GM21825 (cell line): ENCODE results near the gene MAU2.

Experiments
- ATAC-seq: cut with Tn5 transposase; IDR thresholded peaks from one replicate; pipeline ENCODE4 v1.9.1; 2021; ENCODE audit warnings: mild to moderate bottlenecking, moderate library complexity; ENCODE audit not compliant: unreplicated experiment

Gene MAU2

GRCh38 chr19:19305066-19305465 lies 15.6 kb upstream of the MAU2 start:
- ATAC-seq: no peak

GRCh38 chr19:19305696-19306095 lies 14.9 kb upstream of the MAU2 start:
- ATAC-seq: no peak

GRCh38 chr19:19306191-19306590 lies 14.4 kb upstream of the MAU2 start:
- ATAC-seq: no peak

DNA sequence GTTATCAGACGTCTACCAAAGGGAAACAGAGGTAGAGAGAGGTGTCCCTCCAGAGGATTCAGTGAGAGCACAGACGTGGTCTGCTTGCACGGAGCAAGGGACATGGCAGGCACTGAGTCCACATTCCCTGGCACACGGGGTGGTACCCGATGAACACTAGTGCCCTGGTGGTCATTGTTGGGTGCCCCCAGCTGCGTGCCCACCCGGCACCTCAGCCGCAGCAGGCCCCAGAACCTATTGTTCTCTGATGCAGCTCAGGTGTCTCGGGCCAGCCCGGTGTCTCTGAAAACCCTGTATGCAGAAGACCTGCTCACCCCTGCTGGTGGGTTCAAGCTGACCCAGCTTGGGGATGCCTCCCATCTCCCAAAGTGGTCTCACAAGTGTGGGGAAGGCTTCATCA lies 12.3 kb upstream of the MAU2 start:
- no peak for ATAC-seq

DNA sequence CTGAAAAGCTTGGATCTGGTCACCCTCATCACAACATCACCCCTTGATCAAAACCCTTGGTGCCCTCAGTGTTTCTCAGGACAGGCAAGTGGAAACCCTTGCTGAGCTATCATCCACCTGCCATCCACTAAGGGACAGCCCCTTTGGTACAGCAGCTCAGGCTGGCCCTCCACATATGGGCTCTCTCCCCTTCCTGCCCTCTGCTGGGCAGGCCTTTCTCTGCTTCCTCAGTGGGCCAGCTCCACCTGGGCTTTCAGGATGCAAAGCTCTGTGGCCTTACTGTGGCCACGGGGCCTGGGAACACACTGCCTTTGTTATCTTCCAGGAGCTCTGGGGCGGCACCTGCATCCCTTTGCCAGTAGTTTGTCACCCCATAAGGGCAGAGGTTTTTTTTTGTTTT lies 5.2 kb upstream of the MAU2 start:
- no peak for ATAC-seq

DNA sequence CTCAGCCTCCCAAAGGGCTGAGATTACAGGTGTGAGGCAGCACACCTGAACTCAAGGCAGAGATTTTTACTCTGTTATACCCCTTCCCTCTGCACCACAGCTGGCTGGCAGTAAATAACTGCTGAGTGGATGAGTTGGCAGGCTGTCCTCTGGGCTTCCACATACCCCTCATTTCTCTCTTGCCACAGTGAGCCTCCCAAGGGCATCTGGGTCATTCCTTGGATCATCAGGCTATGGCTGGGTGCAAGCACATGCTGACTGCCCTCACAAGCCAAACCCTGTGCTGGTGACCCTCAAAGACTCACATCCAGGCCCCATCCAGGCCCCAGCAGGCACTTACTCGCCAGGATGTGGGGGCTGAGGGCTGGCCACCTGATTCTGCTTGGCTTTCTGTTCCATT lies 4.5 kb upstream of the MAU2 start:
- no peak for ATAC-seq

DNA sequence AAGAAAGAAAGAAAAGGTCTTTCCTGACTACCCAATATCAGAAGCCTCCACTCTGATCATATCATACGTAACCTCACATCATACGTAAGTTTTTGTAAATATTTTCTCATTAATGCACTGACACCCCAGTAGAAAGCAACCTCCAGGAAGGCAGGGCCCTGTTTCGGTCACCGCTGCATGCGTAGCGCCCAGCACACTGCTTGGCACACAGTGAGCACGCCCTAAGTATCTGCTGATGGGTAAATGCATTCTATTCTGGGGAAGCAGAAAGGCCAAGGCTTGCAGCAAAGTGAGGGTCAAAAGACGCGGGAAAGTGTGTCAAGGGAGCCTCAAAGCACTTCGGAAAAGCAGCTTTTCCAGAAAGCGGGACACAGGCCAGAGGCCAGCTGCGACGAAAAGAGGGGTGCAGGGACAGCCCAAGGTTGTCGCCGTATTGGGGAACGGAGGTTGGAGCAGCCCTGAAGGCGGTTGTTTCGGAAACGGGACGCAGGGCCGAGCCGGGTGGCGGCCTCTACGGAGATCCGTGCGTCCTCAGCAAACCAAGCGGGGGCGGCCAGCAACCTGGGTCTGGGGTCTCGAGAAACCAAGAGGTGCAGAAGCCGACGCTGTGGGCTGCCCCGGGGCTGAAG lies 783 bp upstream of the MAU2 start:
- peak; percentile 9 for ATAC-seq

DNA sequence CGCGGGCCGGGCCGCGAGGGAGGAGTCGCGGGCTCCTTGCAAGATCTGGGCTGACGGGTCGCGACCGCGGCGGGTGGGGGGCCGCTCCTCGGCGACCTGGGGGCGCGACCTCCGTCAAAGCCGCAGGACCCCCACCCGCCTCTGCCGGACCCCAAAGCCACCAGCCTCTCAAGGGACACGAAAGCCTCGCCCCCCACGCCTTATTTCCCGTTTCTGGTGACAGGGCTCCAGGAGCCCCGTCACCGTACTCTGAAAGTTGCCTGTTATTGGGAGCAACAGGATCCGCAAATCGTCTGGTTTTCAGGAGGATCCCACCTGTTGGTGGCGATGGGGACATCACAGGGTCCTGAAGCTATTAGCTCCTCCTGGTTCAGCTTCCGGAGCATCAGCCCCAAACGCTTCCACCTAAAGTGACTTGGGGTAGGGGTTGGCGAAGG lies 530 bp downstream of the MAU2 start:
- ATAC-seq: no peak

GRCh38 chr19:19324059-19324770 lies 3.6 kb downstream of the MAU2 start:
- no peak for ATAC-seq

GRCh38 chr19:19327672-19328071 lies 7.0 kb downstream of the MAU2 start:
- ATAC-seq: no peak

DNA sequence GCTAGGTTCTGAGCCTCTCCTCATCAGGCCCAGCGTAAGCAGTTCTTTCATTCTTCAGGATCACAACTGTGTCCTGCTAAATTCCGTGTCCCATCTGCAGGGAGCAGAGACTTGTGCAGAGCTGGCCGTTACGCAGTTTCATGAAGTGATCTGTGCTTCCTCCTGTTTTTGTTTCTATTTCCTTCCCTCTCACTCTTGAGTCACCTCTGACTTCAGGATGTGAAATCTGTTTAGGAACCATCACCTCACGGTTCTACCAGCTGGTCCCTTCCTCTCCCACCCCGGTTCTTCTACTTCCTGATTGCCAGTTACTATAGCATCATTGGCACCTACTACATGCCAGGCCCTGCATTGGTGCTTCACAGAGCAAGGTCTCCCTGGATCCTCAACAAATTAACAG lies 8.5 kb downstream of the MAU2 start:
- no peak for ATAC-seq

DNA sequence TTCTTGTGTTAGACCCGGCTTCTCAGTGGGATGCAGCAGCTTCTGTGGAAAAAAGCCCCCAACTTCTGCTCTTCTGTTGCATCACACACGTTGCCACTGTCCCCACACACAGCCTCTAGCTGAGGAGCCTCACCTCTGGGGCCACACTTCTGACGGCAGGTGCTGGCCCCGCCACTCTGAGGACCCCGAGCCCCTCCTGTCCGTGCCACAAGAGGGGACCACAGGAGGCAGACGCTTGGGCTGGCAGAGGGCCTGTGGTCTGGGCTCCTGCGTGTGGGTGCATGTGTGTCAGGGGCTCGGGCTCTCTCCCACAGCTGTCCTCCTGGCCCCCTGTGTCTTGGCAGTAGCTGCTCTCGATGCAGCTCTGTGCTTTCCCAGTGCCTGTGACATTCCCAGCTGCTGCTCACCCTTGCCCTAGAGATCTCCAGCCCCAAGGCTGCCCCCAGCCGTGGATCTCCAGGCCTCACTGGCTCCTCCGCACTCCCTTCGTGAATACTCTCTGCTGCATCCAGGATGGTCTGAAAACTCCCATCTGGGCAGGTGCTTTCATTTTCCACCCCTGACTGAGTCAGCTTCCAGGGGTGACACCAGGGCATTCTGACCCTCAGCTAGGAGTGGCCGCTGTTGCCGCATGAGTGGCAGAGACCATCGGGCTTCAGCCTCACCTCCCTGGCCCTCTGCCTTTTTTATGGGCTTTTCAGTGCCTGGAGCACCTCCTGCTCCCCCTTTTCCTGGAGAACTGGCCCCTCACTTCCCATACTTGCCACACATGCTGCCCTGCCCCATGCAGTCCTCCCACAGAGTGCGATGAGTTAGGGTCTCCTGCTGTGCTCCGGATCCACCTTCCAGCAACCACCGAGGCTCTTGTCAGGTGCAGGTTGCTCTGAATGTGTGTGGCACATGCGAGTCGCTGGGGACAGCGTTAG lies 13.7 kb downstream of the MAU2 start:
- ATAC-seq: no peak

- no peak for ATAC-seq
Observed at GRCh38 chr19:19334989-19335344, 14.3 kb downstream of the MAU2 start.

DNA sequence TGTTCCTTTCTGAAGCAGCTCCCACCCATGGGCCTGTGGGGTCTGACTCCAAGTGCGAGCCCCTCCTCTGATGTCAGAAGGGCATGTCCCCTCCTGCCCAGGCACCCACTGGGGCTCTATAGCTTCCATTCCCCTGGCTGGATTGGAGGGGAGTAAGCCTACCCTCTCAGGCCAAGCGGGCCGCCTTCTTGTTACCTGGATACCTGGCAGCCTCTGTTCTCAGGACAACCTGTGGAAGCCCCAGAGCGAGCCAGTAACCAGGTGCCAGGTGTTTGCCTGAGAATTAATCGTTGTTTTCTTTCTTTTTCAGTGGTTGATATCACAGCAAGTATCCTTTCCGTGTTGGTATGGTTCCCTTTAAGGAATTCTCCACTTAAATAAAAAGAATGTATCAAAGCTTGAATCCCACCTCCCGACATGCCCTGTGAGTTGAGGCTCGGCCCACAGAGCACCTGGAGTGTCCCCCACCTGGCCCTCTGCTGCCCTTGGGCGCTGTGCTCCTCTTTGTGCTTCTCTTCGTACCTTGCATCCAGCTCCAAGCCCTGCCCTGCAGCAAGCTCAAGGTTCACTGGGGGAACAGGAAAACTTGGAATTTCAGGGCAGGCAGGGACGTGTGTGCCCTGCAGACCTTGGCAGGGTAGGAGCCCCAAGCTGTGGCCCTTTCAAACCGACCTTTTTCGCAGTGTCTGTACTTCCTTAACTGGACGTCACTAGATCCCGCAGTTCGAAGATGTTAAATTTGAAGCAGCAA lies 15.0 kb downstream of the MAU2 start:
- no peak for ATAC-seq

DNA sequence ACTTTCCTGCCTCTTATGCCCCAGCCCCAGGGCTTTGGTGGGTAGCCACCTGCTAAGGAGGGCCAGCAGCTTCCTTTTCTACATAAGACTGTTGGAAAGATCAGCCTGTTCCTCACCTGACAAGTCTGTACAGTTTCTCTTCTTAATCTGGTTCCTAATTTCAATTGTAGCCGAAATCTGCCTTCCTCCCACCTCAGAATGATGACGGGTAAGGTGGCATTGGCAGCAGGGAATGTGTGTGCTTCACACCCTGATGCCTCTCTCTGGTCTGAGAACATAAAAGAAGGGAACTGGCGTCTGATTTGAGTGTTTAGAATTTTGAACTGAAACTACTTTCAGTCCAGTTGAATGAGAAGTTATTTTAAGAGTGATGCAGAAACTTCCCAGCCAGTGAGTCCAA lies 16.0 kb downstream of the MAU2 start:
- no peak for ATAC-seq

DNA sequence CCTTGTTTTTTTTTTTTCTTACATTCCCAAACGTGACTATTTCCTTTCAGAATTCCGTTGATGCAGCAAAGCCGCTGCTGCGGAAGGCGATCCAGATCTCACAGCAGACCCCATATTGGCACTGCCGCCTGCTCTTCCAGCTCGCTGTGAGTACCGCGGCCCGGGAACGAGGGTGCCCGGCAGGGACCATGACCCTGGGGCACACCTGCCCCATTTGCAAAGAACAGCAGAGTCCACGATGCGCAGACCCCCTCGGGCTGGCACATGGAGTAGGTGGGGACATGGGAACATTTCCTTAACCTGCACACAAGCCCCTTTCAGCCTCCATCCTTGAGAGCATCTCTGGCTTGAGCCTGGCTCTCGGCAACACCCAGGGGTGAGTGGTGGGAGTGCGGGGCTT lies 16.5 kb downstream of the MAU2 start:
- no peak for ATAC-seq

- no peak for ATAC-seq
Observed at GRCh38 chr19:19338082-19338481, 17.5 kb downstream of the MAU2 start.

GRCh38 chr19:19341026-19341425 lies 20.4 kb downstream of the MAU2 start:
- ATAC-seq: no peak

DNA sequence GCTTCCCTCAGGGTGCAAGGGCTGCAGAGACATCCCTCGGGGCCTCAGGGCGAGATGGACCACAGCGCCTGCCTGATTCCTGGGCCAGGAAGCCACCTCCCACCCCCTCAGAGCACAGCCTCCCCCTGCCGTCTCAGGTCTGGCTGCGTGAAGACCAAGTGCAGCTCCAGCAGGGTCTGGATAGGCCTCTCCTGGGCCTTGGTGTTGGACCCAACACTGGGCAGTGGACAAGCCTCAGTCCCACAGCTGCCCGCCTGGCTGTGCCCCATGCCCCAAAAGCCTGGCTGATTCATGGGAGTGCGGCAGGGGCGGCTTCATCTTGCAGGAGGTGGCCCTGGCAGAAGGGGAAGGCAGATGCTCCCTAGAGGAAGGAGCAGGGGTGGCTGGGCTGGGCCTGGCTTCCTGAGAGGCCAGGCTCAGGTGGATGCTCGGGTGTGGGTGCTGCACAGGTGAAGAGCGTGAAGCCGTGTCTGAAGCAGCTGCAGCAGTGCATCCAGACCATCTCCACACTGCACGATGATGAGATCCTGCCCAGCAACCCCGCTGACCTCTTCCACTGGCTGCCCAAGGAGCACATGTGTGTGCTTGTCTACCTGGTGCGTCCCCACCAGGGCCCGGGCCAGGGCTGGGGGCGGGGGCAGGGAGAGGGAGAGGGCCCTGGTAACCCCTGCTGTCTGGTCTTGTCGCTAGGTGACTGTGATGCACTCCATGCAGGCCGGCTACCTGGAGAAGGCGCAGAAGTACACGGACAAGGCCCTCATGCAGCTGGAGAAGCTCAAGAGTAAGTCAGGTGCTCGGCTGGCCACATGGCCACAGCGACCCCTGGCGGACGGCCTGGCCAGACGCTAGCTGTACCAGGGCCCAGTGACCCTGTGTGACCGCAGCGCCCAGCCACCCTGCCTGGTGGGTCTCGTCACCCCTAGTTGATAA lies 21.7 kb downstream of the MAU2 start:
- ATAC-seq: no peak

DNA sequence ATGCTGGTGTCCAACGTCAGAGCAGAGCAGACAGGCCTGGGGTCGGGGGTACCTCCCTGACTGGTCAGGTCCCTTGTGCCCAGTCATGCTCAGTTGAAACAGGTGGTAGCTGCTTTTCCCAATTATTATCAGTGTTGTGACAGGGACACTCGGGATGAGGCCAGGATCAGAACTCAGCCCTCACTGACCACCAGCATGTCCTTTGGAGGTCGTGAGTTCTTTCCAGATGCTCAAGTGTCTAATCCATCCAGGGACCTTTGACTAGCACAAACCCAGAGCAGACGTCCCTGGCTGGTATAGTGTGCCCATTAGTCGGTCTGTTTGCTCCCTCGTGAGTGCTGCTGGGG lies 22.4 kb downstream of the MAU2 start:
- ATAC-seq: no peak
